GM12878 (cell line): ENCODE measurements around the gene CMTM2. TPM values are rescaled to one million over a fixed set of nuclear protein-coding genes. Genes with fewer than 3 reads are reported as not detected.

ENCODE experiments used
- ATAC-seq: fragments of 200-7000 bp; cut with Tn5 transposase; 3 replicates; pipeline ENCODE4 v1.9.1; 2020; ENCODE audit warnings: mild to moderate bottlenecking, moderate library complexity
- BruUV-seq: library from RNA; stranded (reverse); fragments of 400-500 nt; replicated peaks from 2 replicates; lab custom pipeline; 2021; lab: Mats Ljungman, UMichigan
- CTCF ChIA-PET: fragments of 300-600 bp; sonication (Branson Sonifier 250); formaldehyde crosslinking; extraction: SDS; loops from one replicate; lab custom pipeline; 2021; ENCODE audit warnings: inconsistent platforms; lab: Yijun Ruan, JAX
- POLR2A ChIA-PET: fragments of 350-600 bp; formaldehyde crosslinking; extraction: SDS; loops from one replicate; lab custom pipeline; 2021; ENCODE audit warnings: inconsistent platforms; lab: Charles Lee
- RAD21 ChIA-PET: fragments of 300-600 bp; sonication (Branson Sonifier 250); formaldehyde crosslinking; loops from one replicate; lab custom pipeline; 2023; ENCODE audit warnings: antibody characterized with exemption; ENCODE audit not compliant: unreplicated experiment; lab: Charles Lee
- SMC1A ChIA-PET: fragments of 300-600 bp; sonication (Branson Sonifier 250); formaldehyde crosslinking; loops from one replicate; lab custom pipeline; 2023; ENCODE audit not compliant: unreplicated experiment, uncharacterized antibody; lab: Charles Lee
- DNase-seq: peaks from one replicate; pipeline ENCODE4 v3.0.0-alpha.2; 2011; ENCODE audit warnings: low read depth, low spot score
- FAIRE-seq: peaks from 3 replicates; lab custom pipeline; 2011; peaks lifted over from hg19 to GRCh38; lab: Jason Lieb, UNC
- H2AFZ ChIP-seq: 2 replicates; pipeline ENCODE4 v1.6.0; 2011; ENCODE audit warnings: low read depth, low read length, control low read depth; ENCODE audit not compliant: control insufficient read depth
- H3K27ac ChIP-seq: 2 replicates; pipeline ENCODE4 v1.5.1; 2011; ENCODE audit warnings: control low read depth; ENCODE audit not compliant: control insufficient read depth, insufficient read depth
- H3K27me3 ChIP-seq, 2 experiments: replicated peaks in 1 of 2; 2 replicates each; pipeline versions ENCODE4 v1.6.0 to v1.6.1; 2011; ENCODE audit warnings: low read length in 1 of 2; ENCODE audit not compliant: control insufficient read depth in 2 of 2, insufficient read depth in 2 of 2
- H3K36me3 ChIP-seq, 2 experiments: 2 replicates each; pipeline ENCODE4 v1.5.1; 2011; ENCODE audit warnings: low read length in 1 of 2; ENCODE audit not compliant: control insufficient read depth in 2 of 2, insufficient read depth in 2 of 2
- H3K4me1 ChIP-seq: 2 replicates; pipeline ENCODE4 v1.6.1; 2011; ENCODE audit warnings: mild to moderate bottlenecking, low read length, moderate library complexity, mixed read lengths; ENCODE audit not compliant: control insufficient read depth, insufficient read depth
- H3K4me2 ChIP-seq: 2 replicates; pipeline ENCODE4 v1.6.0; 2011; ENCODE audit warnings: control low read depth; ENCODE audit not compliant: control insufficient read depth, insufficient read depth
- H3K4me3 ChIP-seq: fragments of 200-600 bp; sonication (generic); 2 replicates; pipeline ENCODE4 v1.5.1; 2016
- H3K79me2 ChIP-seq: 2 replicates; pipeline ENCODE4 v1.6.0; 2011; ENCODE audit warnings: low read length; ENCODE audit not compliant: control insufficient read depth, insufficient read depth
- H3K9ac ChIP-seq: 2 replicates; pipeline ENCODE4 v1.8.0; 2011; ENCODE audit warnings: low read length, control low read depth, mixed read lengths; ENCODE audit not compliant: control insufficient read depth, insufficient read depth
- H3K9me3 ChIP-seq: replicated peaks from 3 replicates; pipeline ENCODE4 v1.5.1; 2011; ENCODE audit warnings: mild to moderate bottlenecking, low read length; ENCODE audit not compliant: control insufficient read depth, insufficient read depth
- H4K20me1 ChIP-seq: 2 replicates; pipeline ENCODE4 v1.6.0; 2011; ENCODE audit not compliant: control insufficient read depth, insufficient read depth
- BCLAF1 ChIP-seq: fragments of 450-650 bp; IDR thresholded peaks from 2 replicates; pipeline ENCODE4 v1.6.1; 2017; ENCODE audit warnings: antibody characterized with exemption, mild to moderate bottlenecking, moderate library complexity
- CHD2 ChIP-seq: IDR thresholded peaks from 2 replicates; pipeline ENCODE4 v1.6.1; 2011; ENCODE audit warnings: low read depth, low read length, improper control_type of control experiment, borderline replicate concordance
- E4F1 ChIP-seq: fragments of 450-650 bp; IDR thresholded peaks from 2 replicates; pipeline ENCODE4 v1.6.1; 2018; ENCODE audit warnings: borderline replicate concordance, mild to moderate bottlenecking; ENCODE audit not compliant: partially characterized antibody
- GATAD2B ChIP-seq: fragments of 450-650 bp; conservative IDR thresholded peaks from 2 replicates; pipeline ENCODE4 v1.6.1; 2017; ENCODE audit warnings: low read depth, mild to moderate bottlenecking, moderate library complexity
- IKZF2 ChIP-seq, 2 experiments: fragments of 450-650 bp; IDR thresholded peaks; 2 replicates each; pipeline ENCODE4 v1.6.1; 2017; ENCODE audit warnings: mild to moderate bottlenecking in 2 of 2, moderate library complexity in 2 of 2
- KLF5 ChIP-seq: fragments of 450-650 bp; IDR thresholded peaks from 2 replicates; pipeline ENCODE4 v1.6.1; 2014; ENCODE audit warnings: mild to moderate bottlenecking; ENCODE audit not compliant: partially characterized antibody
- MEF2B ChIP-seq: fragments of 450-650 bp; IDR thresholded peaks from 2 replicates; pipeline ENCODE4 v1.6.1; 2018; ENCODE audit warnings: mild to moderate bottlenecking, moderate library complexity; ENCODE audit not compliant: partially characterized antibody, poor library complexity, severe bottlenecking
- RELA ChIP-seq: fragments of 450-650 bp; IDR thresholded peaks from 2 replicates; pipeline ENCODE4 v1.8.0; 2014; ENCODE audit warnings: borderline replicate concordance; ENCODE audit not compliant: partially characterized antibody
- SP1 ChIP-seq: IDR thresholded peaks from one replicate; pipeline ENCODE4 v1.6.1; 2011; ENCODE audit warnings: low read depth, low read length
- SUPT20H ChIP-seq: IDR thresholded peaks from 2 replicates; pipeline ENCODE4 v1.6.1; 2011; ENCODE audit warnings: low read depth, mild to moderate bottlenecking, low read length, moderate library complexity, borderline replicate concordance; ENCODE audit not compliant: control insufficient read depth
- ZZZ3 ChIP-seq: IDR thresholded peaks from 2 replicates; pipeline ENCODE4 v1.6.1; 2011; ENCODE audit warnings: low read depth; ENCODE audit not compliant: control insufficient read depth, insufficient read length
- WGBS: methylation state at CpG from one replicate; pipeline ENCODE4 v1.1.6; 2016; ENCODE audit warnings: low lambda C conversion rate; ENCODE audit not compliant: insufficient replicate concordance, insufficient coverage; ENCODE audit errors: missing lambda C conversion rate; 5-methylcytosine and 5-hydroxymethylcytosine counted together
- in situ Hi-C: fragments of 300-500 bp; cut with MboI; formaldehyde crosslinking; loops from 9 replicates; pipeline ENCODE4 v1.14.3; 2018; ENCODE audit warnings: mixed read lengths
- intact Hi-C: fragments of 100-400 bp; cut with micrococcal nuclease; formaldehyde crosslinking; loops from one replicate; pipeline ENCODE4 v1.14.2; 2022; ENCODE audit not compliant: unreplicated experiment
- polyA plus RNA-seq, 11 experiments: library from polyadenylated mRNA; depleted of rRNA in 4 of 11; unstranded in 6 of 11; stranded (reverse) in 5 of 11; fragments of >200 nt; fragmentation: Nextera tagmentation in 4 of 11; fragmentation: Illumina TruSeq in 1 of 11; extraction: Ambion mirVana in 4 of 11; extraction: Trizol in 1 of 11; gene quantifications; 1 replicate in 1 of 11; 2 replicates in 10 of 11; pipeline versions ENCODE4 v1.2.1 to v1.2.3, GENCODE V29; 2011 to 2016; ENCODE audit warnings: inconsistent platforms in 2 of 11, missing spikeins in 2 of 11, low read depth in 1 of 11
- total RNA-seq, 4 experiments: library from RNA; depleted of rRNA in 3 of 4; stranded (reverse); fragments of >200 nt in 3 of 4; fragmentation: Illumina TruSeq in 1 of 4; extraction: Trizol in 1 of 4; gene quantifications; 2 replicates each; pipeline versions ENCODE4 v1.2.1 to v1.2.3, GENCODE V29; 2013 to 2021
- TF ChIP-seq, protein P1 (sequence below): IDR thresholded peaks from 2 replicates; pipeline ENCODE4 v1.6.1; 2011; ENCODE audit warnings: borderline replicate concordance, low read depth, mild to moderate bottlenecking, moderate library complexity, mixed read lengths, low read length; ENCODE audit not compliant: insufficient read depth; ENCODE audit errors: extremely low read length

Gene CMTM2
- total and polyA plus RNA-seq, 10 of the 15 experiments (the other 5 are each of a cell fraction or from before 2014, with no cell fraction given), result 0.26 to 0.34 TPM; not detected in 8

GRCh38 chr16:66547101-66547989 is 31.9 kb upstream of the CMTM2 start:
- TF ChIP-seq ZZZ3 (no peak), KLF5 (no peak), MEF2B (peak; percentile 73), GATAD2B (0 out of 2 replicates have a peak, but pooled peaks have one; percentile 25), BCLAF1 (no peak), E4F1 (no peak), SP1 (no peak), RELA (no peak), SUPT20H (no peak), IKZF2 (IDR thresholded peaks at IDR 0.05) (no peak), CHD2 (no peak)
- TF ChIP-seq, protein P1, sequence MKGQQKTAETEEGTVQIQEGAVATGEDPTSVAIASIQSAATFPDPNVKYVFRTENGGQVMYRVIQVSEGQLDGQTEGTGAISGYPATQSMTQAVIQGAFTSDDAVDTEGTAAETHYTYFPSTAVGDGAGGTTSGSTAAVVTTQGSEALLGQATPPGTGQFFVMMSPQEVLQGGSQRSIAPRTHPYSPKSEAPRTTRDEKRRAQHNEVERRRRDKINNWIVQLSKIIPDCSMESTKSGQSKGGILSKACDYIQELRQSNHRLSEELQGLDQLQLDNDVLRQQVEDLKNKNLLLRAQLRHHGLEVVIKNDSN, result no peak
- in situ Hi-C loops, result loop anchor here (25.0 kb wide), 1 partner anchor 490 kb away; the partner anchor contains the start of gene CBFB
- ChIA-PET POLR2A (interaction anchor here (1.0 to 4.0 kb wide), 7 partner anchors 10 to 32 kb away, joined by 3 to 18 read pairs (median 4); no protein-coding TSS in a partner anchor), RAD21 (interaction anchor here (0.6 to 1.9 kb wide), 8 partner anchors 12 to 973 kb away, joined by 3 to 15 read pairs (median 4); no protein-coding TSS in a partner anchor), CTCF (interaction anchor here (1.0 to 1.9 kb wide), 11 partner anchors 8 to 325 kb away, joined by 3 to 10 read pairs (median 5); no protein-coding TSS in a partner anchor), SMC1A (interaction anchor here (0.7 to 9.9 kb wide), 14 partner anchors 7 to 139 kb away, joined by 3 to 86 read pairs (median 4); no protein-coding TSS in a partner anchor)
- no peak for ATAC-seq
- Histone ChIP-seq H3K79me2 (no peaks in the 10 kb centered on the region), H3K27me3 (no peaks in the 10 kb centered on the region), H3K36me3 (no peaks in the 10 kb centered on the region), H3K9ac (no peak overlapping the region), H3K4me1 (peaks cover 18% of the 10 kb centered on the region), H3K4me3 (no peak overlapping the region), H4K20me1 (no peaks in the 10 kb centered on the region), H3K4me2 (no peak overlapping the region), H2AFZ (no peak overlapping the region), H3K9me3 (no peaks in the 10 kb centered on the region; the same call in 2 of the 3 replicates), H3K27ac (no peak overlapping the region)
- no peak for FAIRE-seq
- intact Hi-C loops, result no loop called here
- WGBS, result 71% methylated on average over 5 of the region's 5 CpGs
- no TSS peak for BruUV-seq
- no peak for DNase-seq
